ENCODE data around the gene EXTL2. TPM values are rescaled to one million over a fixed set of nuclear protein-coding genes. Genes with fewer than 3 reads are reported as not detected.

The EXTL2 gene
- total RNA-seq, 1 experiment from 2014 or later = 21.1 TPM

DNA sequence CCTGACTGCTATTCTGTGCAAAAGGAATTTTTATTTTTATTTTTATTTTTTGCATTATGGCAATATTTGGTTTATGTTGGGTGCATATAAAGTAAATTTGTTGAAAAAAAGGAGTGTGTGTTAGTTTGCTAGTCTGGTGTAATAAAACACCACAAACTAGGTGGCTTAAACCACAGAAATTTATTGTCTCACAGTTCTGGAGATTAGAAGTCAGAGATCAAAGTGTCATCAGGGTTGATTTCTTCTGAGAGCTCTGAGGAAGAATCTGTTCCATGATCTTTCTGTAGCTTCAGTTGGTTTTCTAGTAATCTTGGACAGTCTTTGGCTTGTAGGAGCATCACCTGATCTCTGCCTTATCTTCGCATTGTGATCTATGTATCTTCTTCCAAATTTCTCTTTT, 7.7 kb upstream of the EXTL2 start:
- no peak for DNase-seq (ENCODE audit: low read depth, low spot score)
- no peaks in the 10 kb centered on the region for H3K9me2 ChIP-seq (ENCODE audit: insufficient read depth)
- peaks cover 45% of the 10 kb centered on the region for H3K79me2 ChIP-seq (ENCODE audit: insufficient read depth, low read length)
- H3K9ac ChIP-seq (ENCODE audit: low read length) = no peak overlapping the region
- TF ChIP-seq SRF (IDR thresholded peaks at IDR 0.05; ENCODE audit: low read depth) (no peak), POLR2AphosphoS5 (IDR thresholded peaks at IDR 0.05; ENCODE audit: low read depth, low read length) (no peak), YY1 (IDR thresholded peaks at IDR 0.05; ENCODE audit: extremely low read depth, insufficient replicate concordance, low read depth, low read length) (no peak), SP1 (IDR thresholded peaks at IDR 0.05; ENCODE audit: low read depth) (no peak), EGR1 (IDR thresholded peaks at IDR 0.05; ENCODE audit: low read depth) (no peak), ZFX (IDR thresholded peaks at IDR 0.05) (no peak), CEBPB (IDR thresholded peaks at IDR 0.05; ENCODE audit: low read depth) (no peak), RAD21 (IDR thresholded peaks at IDR 0.05; ENCODE audit: low read depth) (no peak), SIN3A (IDR thresholded peaks at IDR 0.05; ENCODE audit: low read depth) (no peak), CBX3 (IDR thresholded peaks at IDR 0.05; ENCODE audit: low read depth) (no peak)
- TF ChIP-seq, protein P1, sequence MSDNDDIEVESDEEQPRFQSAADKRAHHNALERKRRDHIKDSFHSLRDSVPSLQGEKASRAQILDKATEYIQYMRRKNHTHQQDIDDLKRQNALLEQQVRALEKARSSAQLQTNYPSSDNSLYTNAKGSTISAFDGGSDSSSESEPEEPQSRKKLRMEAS (IDR thresholded peaks at IDR 0.05) = no peak
- TF ChIP-seq, protein P2, sequence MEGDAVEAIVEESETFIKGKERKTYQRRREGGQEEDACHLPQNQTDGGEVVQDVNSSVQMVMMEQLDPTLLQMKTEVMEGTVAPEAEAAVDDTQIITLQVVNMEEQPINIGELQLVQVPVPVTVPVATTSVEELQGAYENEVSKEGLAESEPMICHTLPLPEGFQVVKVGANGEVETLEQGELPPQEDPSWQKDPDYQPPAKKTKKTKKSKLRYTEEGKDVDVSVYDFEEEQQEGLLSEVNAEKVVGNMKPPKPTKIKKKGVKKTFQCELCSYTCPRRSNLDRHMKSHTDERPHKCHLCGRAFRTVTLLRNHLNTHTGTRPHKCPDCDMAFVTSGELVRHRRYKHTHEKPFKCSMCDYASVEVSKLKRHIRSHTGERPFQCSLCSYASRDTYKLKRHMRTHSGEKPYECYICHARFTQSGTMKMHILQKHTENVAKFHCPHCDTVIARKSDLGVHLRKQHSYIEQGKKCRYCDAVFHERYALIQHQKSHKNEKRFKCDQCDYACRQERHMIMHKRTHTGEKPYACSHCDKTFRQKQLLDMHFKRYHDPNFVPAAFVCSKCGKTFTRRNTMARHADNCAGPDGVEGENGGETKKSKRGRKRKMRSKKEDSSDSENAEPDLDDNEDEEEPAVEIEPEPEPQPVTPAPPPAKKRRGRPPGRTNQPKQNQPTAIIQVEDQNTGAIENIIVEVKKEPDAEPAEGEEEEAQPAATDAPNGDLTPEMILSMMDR (IDR thresholded peaks at IDR 0.05 in 2 of 3, conservative IDR thresholded peaks at IDR 0.05 in 1 of 3; ENCODE audit: borderline replicate concordance in 1 of 3, insufficient read depth in 1 of 3, low read depth in 2 of 3, low read length in 2 of 3) = no peak
- no peaks in the 10 kb centered on the region for H3K27me3 ChIP-seq (ENCODE audit: insufficient read depth, low read length)
- no peak overlapping the region for H3K4me2 ChIP-seq (ENCODE audit: low read length)
- H2AFZ ChIP-seq (ENCODE audit: low read depth, low read length, poor library complexity, severe bottlenecking) = no peak overlapping the region
- ChIA-PET RAD21 (ENCODE audit: low non-redundant PET in 1 of 2, low total read pairs in 2 of 2, uncharacterized antibody in 2 of 2, unreplicated experiment in 2 of 2) (no interaction called here), CTCF (no interaction called here), POLR2A (no interaction called here)
- no peak overlapping the region for H3K4me3 ChIP-seq (replicated peaks in 1 of 2; ENCODE audit: low read depth in 1 of 2, low read length in 2 of 2)
- H3K4me1 ChIP-seq (ENCODE audit: control insufficient read depth in 1 of 2, insufficient read depth in 2 of 2, low read length in 2 of 2) = peaks cover 0 to 1% of the 10 kb centered on the region in 2 experiments; a peak in 1 of 4 replicates
- H3K36me3 ChIP-seq (ENCODE audit: control insufficient read depth in 1 of 2, insufficient read depth in 2 of 2, low read length in 2 of 2) = peaks cover 16 to 23% of the 10 kb centered on the region in 2 experiments
- H3K9me3 ChIP-seq (ENCODE audit: control insufficient read depth in 1 of 2, insufficient read depth in 1 of 2, low read depth in 1 of 2, low read length in 2 of 2) = no peaks in the 10 kb centered on the region; a peak in 1 of 4 replicates
- no peaks in the 10 kb centered on the region for H4K20me1 ChIP-seq (ENCODE audit: insufficient read depth)
- H3K27ac ChIP-seq (ENCODE audit: low read depth, low read length) = no peak overlapping the region
- intact Hi-C loops (cut with micrococcal nuclease) = no loop called here
- ATAC-seq = no peak
- no TSS peak for BruUV-seq (replicated peaks)
